ENCODE data around the gene STARD5.

Gene STARD5

GRCh38 chr15:81347910-81348309 is 24.0 kb upstream of the STARD5 start:
- TF ChIP-seq CTCF (IDR thresholded peaks at IDR 0.05; ENCODE audit: insufficient read depth, low read depth, low read length, missing control alignments), result no peak
- H3K4me3 ChIP-seq (ENCODE audit: low read depth, low read length), result no peak overlapping the region
- DNase-seq (ENCODE audit: low read depth), result no peak

- no peak for TF ChIP-seq CTCF (IDR thresholded peaks at IDR 0.05; ENCODE audit: insufficient read depth, low read depth, low read length, missing control alignments)
- H3K4me3 ChIP-seq (ENCODE audit: low read depth, low read length), result no peak overlapping the region
- no peak for DNase-seq (ENCODE audit: low read depth)
Observed at GRCh38 chr15:81346611-81347010, 22.7 kb upstream of the STARD5 start.

- H3K4me3 ChIP-seq (ENCODE audit: low read depth, low read length), result no peak overlapping the region
- TF ChIP-seq CTCF (IDR thresholded peaks at IDR 0.05; ENCODE audit: insufficient read depth, low read depth, low read length, missing control alignments), result no peak
- no peak for DNase-seq (ENCODE audit: low read depth)
Observed at GRCh38 chr15:81343371-81343770, 19.4 kb upstream of the STARD5 start.

- no peak for TF ChIP-seq CTCF (IDR thresholded peaks at IDR 0.05; ENCODE audit: insufficient read depth, low read depth, low read length, missing control alignments)
Observed at GRCh38 chr15:81341351-81341750, 17.4 kb upstream of the STARD5 start.

GRCh38 chr15:81339851-81340250 is 15.9 kb upstream of the STARD5 start:
- DNase-seq (ENCODE audit: low read depth), result no peak
- H3K4me3 ChIP-seq (ENCODE audit: low read depth, low read length), result no peak overlapping the region
- TF ChIP-seq CTCF (IDR thresholded peaks at IDR 0.05; ENCODE audit: insufficient read depth, low read depth, low read length, missing control alignments), result no peak

More at GRCh38 chr15:81341351-81341750, 17.4 kb upstream of the STARD5 start:
- H3K4me3 ChIP-seq (ENCODE audit: low read depth, low read length), result no peak overlapping the region
- no peak for DNase-seq (ENCODE audit: low read depth)

- TF ChIP-seq CTCF (IDR thresholded peaks at IDR 0.05; ENCODE audit: insufficient read depth, low read depth, low read length, missing control alignments), result no peak
Observed at GRCh38 chr15:81339321-81339720, 15.4 kb upstream of the STARD5 start.

GRCh38 chr15:81338170-81339007 is 14.4 kb upstream of the STARD5 start:
- H3K4me3 ChIP-seq (ENCODE audit: low read depth, low read length), result no peak overlapping the region
- no peak for DNase-seq (ENCODE audit: low read depth)
- TF ChIP-seq CTCF (IDR thresholded peaks at IDR 0.05; ENCODE audit: insufficient read depth, low read depth, low read length, missing control alignments), result no peak

More at GRCh38 chr15:81339321-81339720, 15.4 kb upstream of the STARD5 start:
- H3K4me3 ChIP-seq (ENCODE audit: low read depth, low read length), result no peak overlapping the region
- DNase-seq (ENCODE audit: low read depth), result no peak
